Sigmoid colon (tissue), 4 donors: ENCODE data around the gene ZNF619.

Experiments used
- POLR2A ChIP-seq, 2 donors: fragments of 450-650 bp; IDR thresholded peaks; one replicate each; pipeline ENCODE4 v1.6.1; 2016; ENCODE audit warnings: antibody characterized with exemption in 2 of 2, mild to moderate bottlenecking in 2 of 2, moderate library complexity in 2 of 2
- POLR2AphosphoS5 ChIP-seq, 4 donors: sonication (generic); formaldehyde crosslinking; IDR thresholded peaks; one replicate each; pipeline ENCODE4 v1.6.1; 2017; ENCODE audit warnings: antibody characterized with exemption in 4 of 4
- TF ChIP-seq, protein P1 (sequence below), 4 experiments: fragments of 450-650 bp in 3 of 4; fragments of 200-600 bp in 1 of 4; IDR thresholded peaks; one replicate each; pipeline ENCODE4 v1.5.1; 2016 to 2019; ENCODE audit warnings: antibody characterized with exemption in 4 of 4, mild to moderate bottlenecking in 3 of 4, moderate library complexity in 2 of 4

DNA sequence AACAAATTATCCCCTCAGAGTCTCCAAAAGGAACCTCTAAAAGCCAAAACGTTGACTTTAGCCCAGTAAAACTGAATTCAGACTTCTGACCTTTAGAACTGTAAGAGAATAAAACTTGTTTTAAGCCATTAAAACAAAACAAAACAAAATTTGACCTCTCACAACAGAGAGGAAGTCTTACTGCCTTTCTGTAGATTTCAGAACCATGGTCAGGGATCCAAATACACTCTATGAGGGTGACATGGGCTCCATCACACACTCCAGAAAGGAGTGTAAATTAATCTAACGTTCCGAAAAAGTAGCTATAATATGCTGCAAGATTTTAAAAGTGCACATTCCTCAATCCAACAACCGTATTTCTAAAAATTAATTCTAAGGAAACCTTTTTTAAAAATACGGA is 39.0 kb upstream of the ZNF619 start:
- TF ChIP-seq, protein P1, sequence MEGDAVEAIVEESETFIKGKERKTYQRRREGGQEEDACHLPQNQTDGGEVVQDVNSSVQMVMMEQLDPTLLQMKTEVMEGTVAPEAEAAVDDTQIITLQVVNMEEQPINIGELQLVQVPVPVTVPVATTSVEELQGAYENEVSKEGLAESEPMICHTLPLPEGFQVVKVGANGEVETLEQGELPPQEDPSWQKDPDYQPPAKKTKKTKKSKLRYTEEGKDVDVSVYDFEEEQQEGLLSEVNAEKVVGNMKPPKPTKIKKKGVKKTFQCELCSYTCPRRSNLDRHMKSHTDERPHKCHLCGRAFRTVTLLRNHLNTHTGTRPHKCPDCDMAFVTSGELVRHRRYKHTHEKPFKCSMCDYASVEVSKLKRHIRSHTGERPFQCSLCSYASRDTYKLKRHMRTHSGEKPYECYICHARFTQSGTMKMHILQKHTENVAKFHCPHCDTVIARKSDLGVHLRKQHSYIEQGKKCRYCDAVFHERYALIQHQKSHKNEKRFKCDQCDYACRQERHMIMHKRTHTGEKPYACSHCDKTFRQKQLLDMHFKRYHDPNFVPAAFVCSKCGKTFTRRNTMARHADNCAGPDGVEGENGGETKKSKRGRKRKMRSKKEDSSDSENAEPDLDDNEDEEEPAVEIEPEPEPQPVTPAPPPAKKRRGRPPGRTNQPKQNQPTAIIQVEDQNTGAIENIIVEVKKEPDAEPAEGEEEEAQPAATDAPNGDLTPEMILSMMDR (IDR thresholded peaks at IDR 0.05) = no peak
- TF ChIP-seq POLR2AphosphoS5 (IDR thresholded peaks at IDR 0.05) (no peak), POLR2A (IDR thresholded peaks at IDR 0.05) (no peak)
